H1 (cell line): ENCODE measurements around the gene AMPH. TPM values are rescaled to one million over a fixed set of nuclear protein-coding genes. Genes with fewer than 3 reads are reported as not detected.

ENCODE experiments used
- CTCF ChIA-PET: fragments of 300-600 bp; sonication (Branson Sonifier 250); formaldehyde crosslinking; loops from one replicate; lab custom pipeline; 2021; ENCODE audit not compliant: partially characterized antibody; lab: Charles Lee
- POLR2A ChIA-PET: fragments of 300-600 bp; sonication (Branson Sonifier 250); formaldehyde crosslinking; loops from one replicate; lab custom pipeline; 2021; ENCODE audit warnings: inconsistent platforms; ENCODE audit not compliant: partially characterized antibody; lab: Charles Lee
- DNase-seq, 2 experiments: peaks; one replicate each; pipeline versions ENCODE4 v3.0.0 to v3.0.0-alpha.2; 2010 to 2022; ENCODE audit warnings: low spot score in 2 of 2, low read depth in 1 of 2, mixed read lengths in 1 of 2
- FAIRE-seq: peaks from 2 replicates; lab custom pipeline; 2011; peaks lifted over from hg19 to GRCh38; lab: Jason Lieb, UNC
- H2AFZ ChIP-seq: 2 replicates; pipeline ENCODE4 v1.8.1; 2012; ENCODE audit warnings: low read length, inconsistent platforms
- H2AK5ac ChIP-seq: 2 replicates; pipeline ENCODE4 v1.6.1; 2013; ENCODE audit warnings: low read depth, low read length
- H2BK120ac ChIP-seq: replicated peaks from 2 replicates; pipeline ENCODE3; 2013; ENCODE audit warnings: low read depth, low read length, inconsistent platforms
- H2BK12ac ChIP-seq: 2 replicates; pipeline ENCODE4 v1.6.1; 2013; ENCODE audit warnings: low read depth, low read length
- H2BK15ac ChIP-seq: 2 replicates; pipeline ENCODE4 v1.6.1; 2013; ENCODE audit warnings: low read length
- H2BK20ac ChIP-seq: 2 replicates; pipeline ENCODE4 v1.6.1; 2013; ENCODE audit warnings: low read length
- H2BK5ac ChIP-seq: 2 replicates; pipeline ENCODE4 v1.6.1; 2013; ENCODE audit warnings: low read depth, low read length
- H3K14ac ChIP-seq: 2 replicates; pipeline ENCODE4 v1.6.1; 2013; ENCODE audit warnings: inconsistent platforms; ENCODE audit not compliant: insufficient read length
- H3K18ac ChIP-seq: 2 replicates; pipeline ENCODE4 v1.6.1; 2013; ENCODE audit warnings: low read length; ENCODE audit errors: extremely low read depth
- H3K23ac ChIP-seq: 2 replicates; pipeline ENCODE4 v1.6.1; 2013; ENCODE audit warnings: inconsistent platforms; ENCODE audit not compliant: insufficient read length
- H3K23me2 ChIP-seq: 2 replicates; pipeline ENCODE4 v1.6.1; 2013; ENCODE audit warnings: low read depth, low read length
- H3K27ac ChIP-seq: 2 replicates; pipeline ENCODE4 v1.6.1; 2011; ENCODE audit warnings: low read depth, low read length, inconsistent platforms
- H3K27me3 ChIP-seq, 4 experiments: replicated peaks in 1 of 4; 1 replicate in 1 of 4; 2 replicates in 3 of 4; pipeline versions ENCODE4 v1.6.1 to v1.8.1; 2011 to 2013; ENCODE audit warnings: low read length in 3 of 4, mild to moderate bottlenecking in 3 of 4, inconsistent platforms in 2 of 4, mixed read lengths in 2 of 4, moderate library complexity in 1 of 4; ENCODE audit not compliant: control insufficient read depth in 3 of 4, insufficient read depth in 3 of 4; ENCODE audit errors: extremely low read depth in 1 of 4
- H3K36me3 ChIP-seq, 4 experiments: 2 replicates each; pipeline versions ENCODE4 v1.6.1 to v1.8.1; 2011 to 2013; ENCODE audit warnings: mild to moderate bottlenecking in 4 of 4, low read length in 3 of 4, moderate library complexity in 2 of 4, control low read depth in 1 of 4, inconsistent platforms in 1 of 4; ENCODE audit not compliant: insufficient read depth in 4 of 4, control insufficient read depth in 2 of 4
- H3K4ac ChIP-seq: replicated peaks from 2 replicates; pipeline ENCODE3; 2013; ENCODE audit warnings: low read length, low read depth, mixed read lengths, inconsistent platforms; ENCODE audit not compliant: insufficient read length
- H3K4me1 ChIP-seq, 4 experiments: replicated peaks in 1 of 4; 1 replicate in 1 of 4; 2 replicates in 3 of 4; pipeline versions ENCODE4 v1.6.1 to v1.8.1; 2011 to 2013; ENCODE audit warnings: low read length in 3 of 4, inconsistent platforms in 2 of 4, mixed read lengths in 1 of 4; ENCODE audit not compliant: insufficient read depth in 4 of 4, control insufficient read depth in 3 of 4
- H3K4me2 ChIP-seq, 2 experiments: 2 replicates each; pipeline versions ENCODE4 v1.6.1 to v1.8.1; 2011 to 2013; ENCODE audit warnings: low read depth in 2 of 2, low read length in 2 of 2, control low read depth in 1 of 2, inconsistent platforms in 1 of 2, mild to moderate bottlenecking in 1 of 2; ENCODE audit not compliant: insufficient read depth in 1 of 2
- H3K4me3 ChIP-seq, 4 experiments: fragments of 200-600, 300-600 bp in 1 of 4; sonication (generic), shearing (Covaris generic), sonication (Bioruptor Twin) in 1 of 4; 2 replicates each; pipeline versions ENCODE4 v1.5.1 to v1.8.1; 2011 to 2016; ENCODE audit warnings: low read length in 4 of 4, low read depth in 3 of 4, control low read depth in 2 of 4, inconsistent platforms in 2 of 4, mild to moderate bottlenecking in 2 of 4, mixed read lengths in 1 of 4, moderate library complexity in 1 of 4; ENCODE audit not compliant: insufficient read depth in 2 of 4; ENCODE audit errors: extremely low read depth in 1 of 4
- H3K56ac ChIP-seq: replicated peaks from 2 replicates; pipeline ENCODE3; 2013; ENCODE audit warnings: low read depth, mild to moderate bottlenecking, mixed read lengths, low read length, inconsistent platforms; ENCODE audit not compliant: insufficient read length
- H3K79me1 ChIP-seq: 2 replicates; pipeline ENCODE4 v1.6.1; 2013; ENCODE audit warnings: low read depth, low read length, control low read depth
- H3K79me2 ChIP-seq, 2 experiments: 2 replicates each; pipeline versions ENCODE4 v1.6.1 to v1.8.1; 2012 to 2013; ENCODE audit warnings: low read length in 2 of 2, mild to moderate bottlenecking in 2 of 2, inconsistent platforms in 1 of 2; ENCODE audit not compliant: insufficient read depth in 2 of 2, control insufficient read depth in 1 of 2
- H3K9ac ChIP-seq, 4 experiments: replicated peaks in 1 of 4; 1 replicate in 1 of 4; 2 replicates in 3 of 4; pipeline versions ENCODE4 v1.6.1 to v1.8.1; 2011 to 2013; ENCODE audit warnings: low read depth in 3 of 4, low read length in 3 of 4, control low read depth in 2 of 4, mild to moderate bottlenecking in 2 of 4, moderate library complexity in 2 of 4, inconsistent platforms in 1 of 4; ENCODE audit errors: extremely low read depth in 1 of 4
- H3K9me3 ChIP-seq, 2 experiments: 2 replicates each; pipeline versions ENCODE4 v1.6.1 to v1.8.1; 2012 to 2013; ENCODE audit warnings: mild to moderate bottlenecking in 2 of 2, moderate library complexity in 2 of 2, control low read depth in 1 of 2, inconsistent platforms in 1 of 2, low read depth in 1 of 2, low read length in 1 of 2, mixed read lengths in 1 of 2; ENCODE audit not compliant: insufficient read depth in 2 of 2
- H4K20me1 ChIP-seq, 2 experiments: replicated peaks in 1 of 2; 2 replicates each; pipeline versions ENCODE3 to v1.8.1; 2011 to 2013; ENCODE audit warnings: inconsistent platforms in 2 of 2, low read length in 2 of 2, mild to moderate bottlenecking in 1 of 2; ENCODE audit not compliant: insufficient read depth in 2 of 2, control insufficient read depth in 1 of 2
- H4K5ac ChIP-seq: 2 replicates; pipeline ENCODE4 v1.6.1; 2013; ENCODE audit warnings: low read length, low read depth, mixed read lengths, inconsistent platforms; ENCODE audit not compliant: insufficient read length
- H4K8ac ChIP-seq: 2 replicates; pipeline ENCODE4 v1.8.0; 2013; ENCODE audit warnings: mild to moderate bottlenecking, moderate library complexity, low read length, inconsistent platforms; ENCODE audit not compliant: insufficient read depth; ENCODE audit errors: extremely low read depth
- H4K91ac ChIP-seq: replicated peaks from 2 replicates; pipeline ENCODE3; 2013; ENCODE audit warnings: low read length, mixed read lengths, inconsistent platforms; ENCODE audit not compliant: insufficient read length
- RXRA ChIP-seq: IDR thresholded peaks from 2 replicates; pipeline ENCODE4 v1.6.1; 2011; ENCODE audit warnings: low read depth, mild to moderate bottlenecking, low read length, moderate library complexity; ENCODE audit not compliant: insufficient read depth
- WGBS, 2 experiments: shearing (Covaris generic) in 1 of 2; methylation state at CpG; one replicate each; pipeline versions ENCODE4 v1.1.6 to v1.1.7; 2013 to 2015; ENCODE audit warnings: low lambda C conversion rate in 2 of 2, mixed read lengths in 2 of 2, inconsistent platforms in 1 of 2, low coverage in 1 of 2, missing lambda C conversion rate in 1 of 2; ENCODE audit not compliant: insufficient replicate concordance in 2 of 2, insufficient coverage in 1 of 2, insufficient read length in 1 of 2; ENCODE audit errors: extremely low coverage in 1 of 2, missing lambda C conversion rate in 1 of 2; 5-methylcytosine and 5-hydroxymethylcytosine counted together
- polyA plus RNA-seq, 7 experiments: library from polyadenylated mRNA; depleted of rRNA in 3 of 7; stranded (reverse) in 5 of 7; unstranded in 2 of 7; fragments of >200 nt in 5 of 7; fragments of 200-250 nt in 2 of 7; gene quantifications; 1 replicate in 5 of 7; 2 replicates in 1 of 7; 4 replicates in 1 of 7; pipeline versions ENCODE4 v1.2.1 to v1.2.3, GENCODE V29; 2011 to 2013; ENCODE audit warnings: missing spikeins in 2 of 7, mixed read lengths in 2 of 7
- total RNA-seq: library from RNA; stranded (reverse); fragmentation: NEBNext Ultra II Directional; extraction: Animal tissue kit (Norgen Biotek cat#: 25700); gene quantifications from 2 replicates; pipeline ENCODE4 v1.2.1, GENCODE V29; 2021

AMPH gene
- total and polyA plus RNA-seq, 2 of the 8 experiments (the other 6 are each of a cell fraction or from before 2014, with no cell fraction given), result 7.3 to 12.2 TPM

- no peak overlapping the region for H3K27ac ChIP-seq
- no peaks in the 10 kb centered on the region for H4K20me1 ChIP-seq
- H3K27me3 ChIP-seq, result no peaks in the 10 kb centered on the region
- no peaks in the 10 kb centered on the region for H3K36me3 ChIP-seq
- no peaks in the 10 kb centered on the region for H3K23me2 ChIP-seq
- no peak overlapping the region for H3K14ac ChIP-seq
- H3K79me2 ChIP-seq, result no peaks in the 10 kb centered on the region
- no peak overlapping the region for H2AFZ ChIP-seq
- no peak overlapping the region for H2BK12ac ChIP-seq
- H2BK120ac ChIP-seq, result no peak overlapping the region
- no peak overlapping the region for H2BK5ac ChIP-seq
- 89% methylated on average over 2 of the region's 2 CpGs; no CpG with 5 or more reads in 1 of the 2 experiments for WGBS, 2 experiments
- H4K91ac ChIP-seq, result no peak overlapping the region
- H4K5ac ChIP-seq, result no peak overlapping the region
- ChIA-PET POLR2A (no interaction called here), CTCF (interaction anchor here (1.0 to 11.5 kb wide), 3 partner anchors 7 to 42 kb away, joined by 5 to 97 read pairs (median 46); no protein-coding TSS in a partner anchor)
- no peak overlapping the region for H2BK20ac ChIP-seq
- DNase-seq, result no peak
- no peaks in the 10 kb centered on the region for H3K4me1 ChIP-seq
- FAIRE-seq, result no peak
- no peak overlapping the region for H3K4me3 ChIP-seq
- H3K9me3 ChIP-seq, result no peaks in the 10 kb centered on the region
- no peak overlapping the region for H3K9ac ChIP-seq
- H2BK15ac ChIP-seq, result no peak overlapping the region
- no peak overlapping the region for H3K4me2 ChIP-seq
- no peak overlapping the region for H3K56ac ChIP-seq
- H2AK5ac ChIP-seq, result no peak overlapping the region
- no peak overlapping the region for H4K8ac ChIP-seq
- no peaks in the 10 kb centered on the region for H3K79me1 ChIP-seq
- no peak overlapping the region for H3K18ac ChIP-seq
- H3K23ac ChIP-seq, result no peak overlapping the region
- no peak overlapping the region for H3K4ac ChIP-seq
- TF ChIP-seq RXRA, result no peak
These were observed 248.5 kb downstream of the AMPH start for GRCh38 chr7:38382684-38383083.
